Prostate gland (tissue), 2 donors: ENCODE results near the gene TBC1D22B.

ENCODE experiments used
- POLR2A ChIP-seq: fragments of 450-650 bp; IDR thresholded peaks from one replicate; pipeline ENCODE4 v1.6.1; 2016; ENCODE audit warnings: antibody characterized with exemption, mild to moderate bottlenecking
- TF ChIP-seq, protein P1 (sequence below), 4 experiments: fragments of 200-600 bp in 2 of 4; fragments of 450-650 bp in 2 of 4; sonication (generic) in 2 of 4; IDR thresholded peaks; 1 replicate in 3 of 4; 2 replicates in 1 of 4; pipeline ENCODE4 v1.5.1; 2016 to 2019; ENCODE audit warnings: antibody characterized with exemption in 4 of 4, mild to moderate bottlenecking in 2 of 4, moderate library complexity in 2 of 4

DNA sequence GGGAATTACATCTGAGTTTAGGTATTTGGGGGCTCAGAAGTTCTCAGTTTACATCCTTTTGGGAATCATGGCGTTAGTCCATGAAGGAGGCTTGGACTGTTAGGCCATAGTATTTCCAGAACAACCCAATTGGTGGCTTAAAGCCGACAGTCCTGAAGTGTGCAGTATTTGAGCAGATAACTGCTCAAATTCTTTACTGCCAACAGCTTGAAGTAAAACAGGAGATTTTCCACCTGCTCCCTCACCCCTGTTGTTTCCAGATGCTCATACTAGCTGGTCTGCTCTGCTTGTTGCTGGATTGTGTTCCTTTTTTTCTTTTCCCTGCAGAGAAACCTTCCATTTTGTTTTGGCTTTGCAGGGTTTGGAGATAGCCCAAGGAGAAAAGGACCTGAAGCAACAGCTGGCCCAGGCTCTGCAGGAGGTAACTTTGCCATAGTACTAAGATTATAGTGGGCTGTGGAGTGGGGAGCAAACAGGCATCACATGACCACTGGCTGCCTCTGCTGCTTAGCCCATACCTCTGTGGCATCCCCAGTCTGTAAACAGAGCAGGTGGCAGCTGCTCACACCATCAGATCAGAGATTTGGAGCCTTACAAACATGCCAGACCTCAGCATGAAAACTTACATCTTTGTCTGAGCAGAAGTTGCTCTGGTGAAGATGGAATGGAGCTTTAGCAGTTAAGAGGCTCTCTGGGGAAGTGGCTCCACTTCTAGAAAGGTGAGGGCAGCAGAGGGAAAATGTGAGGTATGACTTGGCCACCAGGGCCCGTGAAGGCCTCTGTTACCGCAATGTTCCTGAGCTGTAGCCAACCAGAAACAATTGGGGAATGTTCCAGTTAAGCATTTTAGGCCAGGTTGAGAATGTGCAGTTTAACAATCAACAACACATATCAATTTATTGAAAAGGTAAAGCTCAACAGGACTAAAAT is 113.8 kb downstream of the TBC1D22B start:
- TF ChIP-seq POLR2A: no peak
- TF ChIP-seq, protein P1, sequence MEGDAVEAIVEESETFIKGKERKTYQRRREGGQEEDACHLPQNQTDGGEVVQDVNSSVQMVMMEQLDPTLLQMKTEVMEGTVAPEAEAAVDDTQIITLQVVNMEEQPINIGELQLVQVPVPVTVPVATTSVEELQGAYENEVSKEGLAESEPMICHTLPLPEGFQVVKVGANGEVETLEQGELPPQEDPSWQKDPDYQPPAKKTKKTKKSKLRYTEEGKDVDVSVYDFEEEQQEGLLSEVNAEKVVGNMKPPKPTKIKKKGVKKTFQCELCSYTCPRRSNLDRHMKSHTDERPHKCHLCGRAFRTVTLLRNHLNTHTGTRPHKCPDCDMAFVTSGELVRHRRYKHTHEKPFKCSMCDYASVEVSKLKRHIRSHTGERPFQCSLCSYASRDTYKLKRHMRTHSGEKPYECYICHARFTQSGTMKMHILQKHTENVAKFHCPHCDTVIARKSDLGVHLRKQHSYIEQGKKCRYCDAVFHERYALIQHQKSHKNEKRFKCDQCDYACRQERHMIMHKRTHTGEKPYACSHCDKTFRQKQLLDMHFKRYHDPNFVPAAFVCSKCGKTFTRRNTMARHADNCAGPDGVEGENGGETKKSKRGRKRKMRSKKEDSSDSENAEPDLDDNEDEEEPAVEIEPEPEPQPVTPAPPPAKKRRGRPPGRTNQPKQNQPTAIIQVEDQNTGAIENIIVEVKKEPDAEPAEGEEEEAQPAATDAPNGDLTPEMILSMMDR (IDR thresholded peaks at IDR 0.05): no peak
